HepG2 (cell line): ENCODE measurements around the gene MTHFD2.

ENCODE experiments used
- AFF4 ChIP-seq: sonication (generic); formaldehyde crosslinking; IDR thresholded peaks from 2 replicates; pipeline ENCODE4 v1.4.0; 2020; ENCODE audit warnings: missing genetic modification reagents
- CREB1 ChIP-seq, 2 experiments: fragments of 450-650 bp in 1 of 2; IDR thresholded peaks; 2 replicates each; pipeline ENCODE4 v1.6.1; 2016 to 2017; ENCODE audit warnings: control low read depth in 1 of 2, mild to moderate bottlenecking in 1 of 2, missing compliant biosample characterization in 1 of 2, missing genetic modification characterization in 1 of 2
- NBN ChIP-seq: fragments of 450-650 bp; conservative IDR thresholded peaks from 2 replicates; pipeline ENCODE4 v1.6.1; 2017
- USF2 ChIP-seq, 2 experiments: sonication (generic) in 1 of 2; formaldehyde crosslinking in 1 of 2; IDR thresholded peaks; 2 replicates each; pipeline versions ENCODE4 v1.5.1 to v1.6.1; 2011 to 2020; ENCODE audit warnings: borderline replicate concordance in 1 of 2, low read depth in 1 of 2, low read length in 1 of 2, mild to moderate bottlenecking in 1 of 2, missing genetic modification reagents in 1 of 2, moderate library complexity in 1 of 2

- TF ChIP-seq NBN (no peak), USF2 (IDR thresholded peaks at IDR 0.05; ENCODE audit: low read depth, low read length) (no peak), USF2 (CRISPR knock-in tag; IDR thresholded peaks at IDR 0.05; ENCODE audit: borderline replicate concordance) (no peak), AFF4 (CRISPR knock-in tag) (no peak), CREB1 (IDR thresholded peaks at IDR 0.05) (no peak), CREB1 (CRISPR knock-in tag; IDR thresholded peaks at IDR 0.05) (no peak)
Observed at GRCh38 chr2:74267068-74267467, 68.7 kb downstream of the MTHFD2 start.
